Keratinocyte (primary cell): ENCODE measurements around the gene ABAT. TPM values are rescaled to one million over a fixed set of nuclear protein-coding genes. Genes with fewer than 3 reads are reported as not detected.

ENCODE experiments used
- DNase-seq: peaks from one replicate; pipeline ENCODE4 v3.0.0-alpha.2; 2011; ENCODE audit warnings: low read depth, missing footprints, low spot score
- FAIRE-seq: peaks from 2 replicates; lab custom pipeline; 2011; peaks lifted over from hg19 to GRCh38; lab: Jason Lieb, UNC
- H2AFZ ChIP-seq: 2 replicates; pipeline ENCODE4 v1.6.0; 2012; ENCODE audit warnings: low read length, control low read depth, inconsistent platforms; ENCODE audit not compliant: control insufficient read depth
- H3K27ac ChIP-seq: 2 replicates; pipeline ENCODE4 v1.5.1; 2011; ENCODE audit warnings: low read length; ENCODE audit not compliant: control insufficient read depth, insufficient read depth
- H3K27me3 ChIP-seq: 3 replicates; pipeline ENCODE4 v1.6.0; 2011; ENCODE audit warnings: low read length; ENCODE audit not compliant: control insufficient read depth, insufficient read depth; ENCODE audit errors: extremely low read depth
- H3K36me3 ChIP-seq, 2 experiments: 2 replicates in 1 of 2; 3 replicates in 1 of 2; pipeline ENCODE4 v1.5.1; 2011; ENCODE audit warnings: low read length in 2 of 2, mild to moderate bottlenecking in 1 of 2; ENCODE audit not compliant: control insufficient read depth in 2 of 2, insufficient read depth in 2 of 2; ENCODE audit errors: extremely low read depth in 1 of 2
- H3K4me1 ChIP-seq: 3 replicates; pipeline ENCODE4 v1.5.1; 2011; ENCODE audit warnings: low read length; ENCODE audit not compliant: control insufficient read depth, insufficient read depth; ENCODE audit errors: extremely low read depth
- H3K4me2 ChIP-seq: 3 replicates; pipeline ENCODE4 v1.6.0; 2011; ENCODE audit warnings: low read depth, low read length; ENCODE audit not compliant: control insufficient read depth, insufficient read depth; ENCODE audit errors: extremely low read depth
- H3K4me3 ChIP-seq, 3 experiments: fragments of 200-600 bp in 1 of 3; sonication (generic) in 1 of 3; 2 replicates in 2 of 3; 3 replicates in 1 of 3; pipeline ENCODE4 v1.5.1; 2011 to 2016; ENCODE audit warnings: low read length in 3 of 3, mild to moderate bottlenecking in 3 of 3, control low read depth in 2 of 3, inconsistent platforms in 1 of 3, low read depth in 1 of 3, mixed read lengths in 1 of 3, mixed run types in 1 of 3, moderate library complexity in 1 of 3; ENCODE audit not compliant: control insufficient read depth in 2 of 3, insufficient read depth in 2 of 3; ENCODE audit errors: extremely low read depth in 1 of 3
- H3K79me2 ChIP-seq: 2 replicates; pipeline ENCODE4 v1.6.0; 2012; ENCODE audit warnings: low read length; ENCODE audit not compliant: control insufficient read depth, insufficient read depth
- H3K9ac ChIP-seq: 3 replicates; pipeline ENCODE4 v1.6.0; 2011; ENCODE audit warnings: low read length; ENCODE audit not compliant: control insufficient read depth, insufficient read depth; ENCODE audit errors: extremely low read depth
- H3K9me1 ChIP-seq: 3 replicates; pipeline ENCODE4 v1.6.0; 2011; ENCODE audit warnings: low read length; ENCODE audit not compliant: control insufficient read depth, insufficient read depth; ENCODE audit errors: extremely low read depth
- H3K9me3 ChIP-seq: 2 replicates; pipeline ENCODE4 v1.5.1; 2012; ENCODE audit warnings: low read depth, low read length; ENCODE audit not compliant: control insufficient read depth
- H4K20me1 ChIP-seq: 3 replicates; pipeline ENCODE4 v1.6.0; 2011; ENCODE audit warnings: low read length; ENCODE audit not compliant: control insufficient read depth, insufficient read depth; ENCODE audit errors: extremely low read depth
- EZH2 ChIP-seq: IDR thresholded peaks from one replicate; pipeline ENCODE4 v1.6.1; 2012; ENCODE audit warnings: inconsistent platforms, mild to moderate bottlenecking, low read length, moderate library complexity
- dilution Hi-C: fragments of 300-500 bp; cut with MboI; formaldehyde crosslinking; loops from one replicate; pipeline ENCODE4 v1.7.0; 2020; ENCODE audit warnings: low sequenced_read_pairs; ENCODE audit not compliant: extremely low pct_ligation_motif_present
- polyA plus RNA-seq, 5 experiments: library from polyadenylated mRNA; depleted of rRNA in 3 of 5; stranded (reverse) in 3 of 5; stranded (forward) in 1 of 5; unstranded in 1 of 5; fragments of >200 nt; gene quantifications; 1 replicate in 1 of 5; 2 replicates in 3 of 5; 3 replicates in 1 of 5; pipeline versions ENCODE4 v1.2.1 to v1.2.3, GENCODE V29; 2011 to 2012; ENCODE audit warnings: missing spikeins in 2 of 5, low read depth in 1 of 5, low replicate concordance in 1 of 5
- TF ChIP-seq, protein P1 (sequence below), 3 experiments: IDR thresholded peaks in 1 of 3; conservative IDR thresholded peaks in 1 of 3; optimal IDR thresholded peaks in 1 of 3; 2 replicates in 2 of 3; 3 replicates in 1 of 3; pipeline versions ENCODE3 to v1.5.1; 2011; ENCODE audit warnings: low read length in 3 of 3, mild to moderate bottlenecking in 3 of 3, moderate library complexity in 2 of 3, control low read depth in 1 of 3, inconsistent platforms in 1 of 3; ENCODE audit not compliant: insufficient read depth in 2 of 3; ENCODE audit errors: extremely low read depth in 1 of 3

Gene ABAT
- polyA plus RNA-seq, 1 donor (not counting 4 experiments of a cell fraction or from before 2014, with no cell fraction given) = 13.7 TPM

- FAIRE-seq (no peak), DNase-seq (no peak)
- H3K4me2 ChIP-seq = no peak overlapping the region
- TF ChIP-seq, protein P1, sequence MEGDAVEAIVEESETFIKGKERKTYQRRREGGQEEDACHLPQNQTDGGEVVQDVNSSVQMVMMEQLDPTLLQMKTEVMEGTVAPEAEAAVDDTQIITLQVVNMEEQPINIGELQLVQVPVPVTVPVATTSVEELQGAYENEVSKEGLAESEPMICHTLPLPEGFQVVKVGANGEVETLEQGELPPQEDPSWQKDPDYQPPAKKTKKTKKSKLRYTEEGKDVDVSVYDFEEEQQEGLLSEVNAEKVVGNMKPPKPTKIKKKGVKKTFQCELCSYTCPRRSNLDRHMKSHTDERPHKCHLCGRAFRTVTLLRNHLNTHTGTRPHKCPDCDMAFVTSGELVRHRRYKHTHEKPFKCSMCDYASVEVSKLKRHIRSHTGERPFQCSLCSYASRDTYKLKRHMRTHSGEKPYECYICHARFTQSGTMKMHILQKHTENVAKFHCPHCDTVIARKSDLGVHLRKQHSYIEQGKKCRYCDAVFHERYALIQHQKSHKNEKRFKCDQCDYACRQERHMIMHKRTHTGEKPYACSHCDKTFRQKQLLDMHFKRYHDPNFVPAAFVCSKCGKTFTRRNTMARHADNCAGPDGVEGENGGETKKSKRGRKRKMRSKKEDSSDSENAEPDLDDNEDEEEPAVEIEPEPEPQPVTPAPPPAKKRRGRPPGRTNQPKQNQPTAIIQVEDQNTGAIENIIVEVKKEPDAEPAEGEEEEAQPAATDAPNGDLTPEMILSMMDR (optimal IDR thresholded peaks at IDR 0.05 in 1 of 3, IDR thresholded peaks at IDR 0.05 in 1 of 3, conservative IDR thresholded peaks at IDR 0.05 in 1 of 3; ENCODE audit: extremely low read depth in 1 of 3, insufficient read depth in 2 of 3, low read length in 3 of 3) = no peak
- no peak for TF ChIP-seq EZH2
- dilution Hi-C loops = no loop called here
- H3K27me3 ChIP-seq = no peaks in the 10 kb centered on the region
- no peak overlapping the region for H3K9ac ChIP-seq
- H3K79me2 ChIP-seq = peaks cover 8% of the 10 kb centered on the region
- no peaks in the 10 kb centered on the region for H3K9me3 ChIP-seq
- H3K36me3 ChIP-seq = peaks cover 38 to 64% of the 10 kb centered on the region in 2 experiments
- H3K4me1 ChIP-seq = no peaks in the 10 kb centered on the region
- no peak overlapping the region for H2AFZ ChIP-seq
- no peaks in the 10 kb centered on the region for H3K9me1 ChIP-seq
- H3K27ac ChIP-seq = no peak overlapping the region
- no peak overlapping the region for H3K4me3 ChIP-seq
- no peaks in the 10 kb centered on the region for H4K20me1 ChIP-seq
Observed at GRCh38 chr16:8816967-8817655, 142.7 kb downstream of the ABAT start.

GRCh38 chr16:8818504-8819270 lies 144.3 kb downstream of the ABAT start:
- TF ChIP-seq EZH2 = no peak
- TF ChIP-seq, protein P1 (optimal IDR thresholded peaks at IDR 0.05 in 1 of 3, IDR thresholded peaks at IDR 0.05 in 1 of 3, conservative IDR thresholded peaks at IDR 0.05 in 1 of 3; ENCODE audit: extremely low read depth in 1 of 3, insufficient read depth in 2 of 3, low read length in 3 of 3) = no peak
- no peak overlapping the region for H3K4me2 ChIP-seq
- no peak overlapping the region for H3K9ac ChIP-seq
- H3K4me1 ChIP-seq = no peaks in the 10 kb centered on the region
- peaks cover 8% of the 10 kb centered on the region for H3K79me2 ChIP-seq
- H4K20me1 ChIP-seq = no peaks in the 10 kb centered on the region
- FAIRE-seq = no peak
- no peak overlapping the region for H3K27ac ChIP-seq
- no peak overlapping the region for H3K4me3 ChIP-seq
- no peak for DNase-seq
- H3K36me3 ChIP-seq = peaks cover 32 to 50% of the 10 kb centered on the region in 2 experiments
- no peaks in the 10 kb centered on the region for H3K9me1 ChIP-seq
- H3K27me3 ChIP-seq = no peaks in the 10 kb centered on the region
- H2AFZ ChIP-seq = no peak overlapping the region
- H3K9me3 ChIP-seq = no peaks in the 10 kb centered on the region
- dilution Hi-C loops = no loop called here
